H1 (cell line): ENCODE measurements around the gene FBXW5. TPM values are rescaled to one million over a fixed set of nuclear protein-coding genes. Genes with fewer than 3 reads are reported as not detected.

Experiments used
- CTCF ChIA-PET: fragments of 300-600 bp; sonication (Branson Sonifier 250); formaldehyde crosslinking; loops from one replicate; lab custom pipeline; 2021; ENCODE audit not compliant: partially characterized antibody; lab: Charles Lee
- POLR2A ChIA-PET: fragments of 300-600 bp; sonication (Branson Sonifier 250); formaldehyde crosslinking; loops from one replicate; lab custom pipeline; 2021; ENCODE audit warnings: inconsistent platforms; ENCODE audit not compliant: partially characterized antibody; lab: Charles Lee
- DNase-seq, 2 experiments: peaks; one replicate each; pipeline versions ENCODE4 v3.0.0 to v3.0.0-alpha.2; 2010 to 2022; ENCODE audit warnings: low spot score in 2 of 2, low read depth in 1 of 2, mixed read lengths in 1 of 2
- FAIRE-seq: peaks from 2 replicates; lab custom pipeline; 2011; peaks lifted over from hg19 to GRCh38; lab: Jason Lieb, UNC
- H2AFZ ChIP-seq: 2 replicates; pipeline ENCODE4 v1.8.1; 2012; ENCODE audit warnings: low read length, inconsistent platforms
- H2AK5ac ChIP-seq: 2 replicates; pipeline ENCODE4 v1.6.1; 2013; ENCODE audit warnings: low read depth, low read length
- H2BK120ac ChIP-seq: replicated peaks from 2 replicates; pipeline ENCODE3; 2013; ENCODE audit warnings: low read depth, low read length, inconsistent platforms
- H2BK12ac ChIP-seq: 2 replicates; pipeline ENCODE4 v1.6.1; 2013; ENCODE audit warnings: low read depth, low read length
- H2BK15ac ChIP-seq: 2 replicates; pipeline ENCODE4 v1.6.1; 2013; ENCODE audit warnings: low read length
- H2BK20ac ChIP-seq: 2 replicates; pipeline ENCODE4 v1.6.1; 2013; ENCODE audit warnings: low read length
- H2BK5ac ChIP-seq: 2 replicates; pipeline ENCODE4 v1.6.1; 2013; ENCODE audit warnings: low read depth, low read length
- H3K14ac ChIP-seq: 2 replicates; pipeline ENCODE4 v1.6.1; 2013; ENCODE audit warnings: inconsistent platforms; ENCODE audit not compliant: insufficient read length
- H3K18ac ChIP-seq: 2 replicates; pipeline ENCODE4 v1.6.1; 2013; ENCODE audit warnings: low read length; ENCODE audit errors: extremely low read depth
- H3K23ac ChIP-seq: 2 replicates; pipeline ENCODE4 v1.6.1; 2013; ENCODE audit warnings: inconsistent platforms; ENCODE audit not compliant: insufficient read length
- H3K23me2 ChIP-seq: 2 replicates; pipeline ENCODE4 v1.6.1; 2013; ENCODE audit warnings: low read depth, low read length
- H3K27ac ChIP-seq: 2 replicates; pipeline ENCODE4 v1.6.1; 2011; ENCODE audit warnings: low read depth, low read length, inconsistent platforms
- H3K27me3 ChIP-seq, 4 experiments: replicated peaks in 1 of 4; 1 replicate in 1 of 4; 2 replicates in 3 of 4; pipeline versions ENCODE4 v1.6.1 to v1.8.1; 2011 to 2013; ENCODE audit warnings: low read length in 3 of 4, mild to moderate bottlenecking in 3 of 4, inconsistent platforms in 2 of 4, mixed read lengths in 2 of 4, moderate library complexity in 1 of 4; ENCODE audit not compliant: control insufficient read depth in 3 of 4, insufficient read depth in 3 of 4; ENCODE audit errors: extremely low read depth in 1 of 4
- H3K36me3 ChIP-seq, 4 experiments: 2 replicates each; pipeline versions ENCODE4 v1.6.1 to v1.8.1; 2011 to 2013; ENCODE audit warnings: mild to moderate bottlenecking in 4 of 4, low read length in 3 of 4, moderate library complexity in 2 of 4, control low read depth in 1 of 4, inconsistent platforms in 1 of 4; ENCODE audit not compliant: insufficient read depth in 4 of 4, control insufficient read depth in 2 of 4
- H3K4ac ChIP-seq: replicated peaks from 2 replicates; pipeline ENCODE3; 2013; ENCODE audit warnings: low read length, low read depth, mixed read lengths, inconsistent platforms; ENCODE audit not compliant: insufficient read length
- H3K4me1 ChIP-seq, 4 experiments: replicated peaks in 1 of 4; 1 replicate in 1 of 4; 2 replicates in 3 of 4; pipeline versions ENCODE4 v1.6.1 to v1.8.1; 2011 to 2013; ENCODE audit warnings: low read length in 3 of 4, inconsistent platforms in 2 of 4, mixed read lengths in 1 of 4; ENCODE audit not compliant: insufficient read depth in 4 of 4, control insufficient read depth in 3 of 4
- H3K4me2 ChIP-seq, 2 experiments: 2 replicates each; pipeline versions ENCODE4 v1.6.1 to v1.8.1; 2011 to 2013; ENCODE audit warnings: low read depth in 2 of 2, low read length in 2 of 2, control low read depth in 1 of 2, inconsistent platforms in 1 of 2, mild to moderate bottlenecking in 1 of 2; ENCODE audit not compliant: insufficient read depth in 1 of 2
- H3K4me3 ChIP-seq, 4 experiments: fragments of 200-600, 300-600 bp in 1 of 4; sonication (generic), shearing (Covaris generic), sonication (Bioruptor Twin) in 1 of 4; 2 replicates each; pipeline versions ENCODE4 v1.5.1 to v1.8.1; 2011 to 2016; ENCODE audit warnings: low read length in 4 of 4, low read depth in 3 of 4, control low read depth in 2 of 4, inconsistent platforms in 2 of 4, mild to moderate bottlenecking in 2 of 4, mixed read lengths in 1 of 4, moderate library complexity in 1 of 4; ENCODE audit not compliant: insufficient read depth in 2 of 4; ENCODE audit errors: extremely low read depth in 1 of 4
- H3K56ac ChIP-seq: replicated peaks from 2 replicates; pipeline ENCODE3; 2013; ENCODE audit warnings: low read depth, mild to moderate bottlenecking, mixed read lengths, low read length, inconsistent platforms; ENCODE audit not compliant: insufficient read length
- H3K79me1 ChIP-seq: 2 replicates; pipeline ENCODE4 v1.6.1; 2013; ENCODE audit warnings: low read depth, low read length, control low read depth
- H3K79me2 ChIP-seq, 2 experiments: 2 replicates each; pipeline versions ENCODE4 v1.6.1 to v1.8.1; 2012 to 2013; ENCODE audit warnings: low read length in 2 of 2, mild to moderate bottlenecking in 2 of 2, inconsistent platforms in 1 of 2; ENCODE audit not compliant: insufficient read depth in 2 of 2, control insufficient read depth in 1 of 2
- H3K9ac ChIP-seq, 4 experiments: replicated peaks in 1 of 4; 1 replicate in 1 of 4; 2 replicates in 3 of 4; pipeline versions ENCODE4 v1.6.1 to v1.8.1; 2011 to 2013; ENCODE audit warnings: low read depth in 3 of 4, low read length in 3 of 4, control low read depth in 2 of 4, mild to moderate bottlenecking in 2 of 4, moderate library complexity in 2 of 4, inconsistent platforms in 1 of 4; ENCODE audit errors: extremely low read depth in 1 of 4
- H3K9me3 ChIP-seq, 2 experiments: 2 replicates each; pipeline versions ENCODE4 v1.6.1 to v1.8.1; 2012 to 2013; ENCODE audit warnings: mild to moderate bottlenecking in 2 of 2, moderate library complexity in 2 of 2, control low read depth in 1 of 2, inconsistent platforms in 1 of 2, low read depth in 1 of 2, low read length in 1 of 2, mixed read lengths in 1 of 2; ENCODE audit not compliant: insufficient read depth in 2 of 2
- H4K20me1 ChIP-seq, 2 experiments: replicated peaks in 1 of 2; 2 replicates each; pipeline versions ENCODE3 to v1.8.1; 2011 to 2013; ENCODE audit warnings: inconsistent platforms in 2 of 2, low read length in 2 of 2, mild to moderate bottlenecking in 1 of 2; ENCODE audit not compliant: insufficient read depth in 2 of 2, control insufficient read depth in 1 of 2
- H4K5ac ChIP-seq: 2 replicates; pipeline ENCODE4 v1.6.1; 2013; ENCODE audit warnings: low read length, low read depth, mixed read lengths, inconsistent platforms; ENCODE audit not compliant: insufficient read length
- H4K8ac ChIP-seq: 2 replicates; pipeline ENCODE4 v1.8.0; 2013; ENCODE audit warnings: mild to moderate bottlenecking, moderate library complexity, low read length, inconsistent platforms; ENCODE audit not compliant: insufficient read depth; ENCODE audit errors: extremely low read depth
- H4K91ac ChIP-seq: replicated peaks from 2 replicates; pipeline ENCODE3; 2013; ENCODE audit warnings: low read length, mixed read lengths, inconsistent platforms; ENCODE audit not compliant: insufficient read length
- CHD1 ChIP-seq: IDR thresholded peaks from 2 replicates; pipeline ENCODE4 v1.6.1; 2012; ENCODE audit warnings: low read depth, low read length, improper control_type of control experiment
- HDAC2 ChIP-seq, 2 experiments: fragments of 300-600 bp in 1 of 2; sonication (generic) in 1 of 2; IDR thresholded peaks; 2 replicates each; pipeline ENCODE4 v1.6.1; 2011 to 2012; ENCODE audit warnings: low read depth in 2 of 2, low read length in 2 of 2, mild to moderate bottlenecking in 2 of 2, moderate library complexity in 2 of 2, borderline replicate concordance in 1 of 2, inconsistent platforms in 1 of 2
- SIN3A ChIP-seq, 2 experiments: IDR thresholded peaks in 1 of 2; conservative IDR thresholded peaks in 1 of 2; 2 replicates each; pipeline ENCODE4 v1.6.1; 2011 to 2012; ENCODE audit warnings: low read length in 2 of 2, improper control_type of control experiment in 1 of 2, low read depth in 1 of 2, mild to moderate bottlenecking in 1 of 2
- SP2 ChIP-seq: IDR thresholded peaks from 2 replicates; pipeline ENCODE4 v1.6.1; 2012; ENCODE audit warnings: mild to moderate bottlenecking, low read length, inconsistent platforms
- WGBS, 2 experiments: shearing (Covaris generic) in 1 of 2; methylation state at CpG; one replicate each; pipeline versions ENCODE4 v1.1.6 to v1.1.7; 2013 to 2015; ENCODE audit warnings: low lambda C conversion rate in 2 of 2, mixed read lengths in 2 of 2, inconsistent platforms in 1 of 2, low coverage in 1 of 2, missing lambda C conversion rate in 1 of 2; ENCODE audit not compliant: insufficient replicate concordance in 2 of 2, insufficient coverage in 1 of 2, insufficient read length in 1 of 2; ENCODE audit errors: extremely low coverage in 1 of 2, missing lambda C conversion rate in 1 of 2; 5-methylcytosine and 5-hydroxymethylcytosine counted together
- polyA plus RNA-seq, 7 experiments: library from polyadenylated mRNA; depleted of rRNA in 3 of 7; stranded (reverse) in 5 of 7; unstranded in 2 of 7; fragments of >200 nt in 5 of 7; fragments of 200-250 nt in 2 of 7; gene quantifications; 1 replicate in 5 of 7; 2 replicates in 1 of 7; 4 replicates in 1 of 7; pipeline versions ENCODE4 v1.2.1 to v1.2.3, GENCODE V29; 2011 to 2013; ENCODE audit warnings: missing spikeins in 2 of 7, mixed read lengths in 2 of 7
- total RNA-seq: library from RNA; stranded (reverse); fragmentation: NEBNext Ultra II Directional; extraction: Animal tissue kit (Norgen Biotek cat#: 25700); gene quantifications from 2 replicates; pipeline ENCODE4 v1.2.1, GENCODE V29; 2021

Gene FBXW5
- total and polyA plus RNA-seq, 2 of the 8 experiments (the other 6 are each of a cell fraction or from before 2014, with no cell fraction given) = 49.0 to 71.0 TPM

- ChIA-PET POLR2A (interaction anchor here (1.2 to 2.1 kb wide), 4 partner anchors 17 to 125 kb away, joined by 3 to 9 read pairs (median 4); no protein-coding TSS in a partner anchor), CTCF (interaction anchor here (0.6 to 2.1 kb wide), 6 partner anchors 12 to 125 kb away, joined by 3 to 7 read pairs (median 3); partner anchors contain the start of gene AJM1)
- Histone ChIP-seq H4K91ac (no peak overlapping the region), H3K23ac (no peak overlapping the region), H3K4me1 (peaks cover 0 to 18% (median 11%) of the 10 kb centered on the region in 4 experiments; a peak in 5 of 7 replicates), H4K5ac (no peak overlapping the region), H3K14ac (no peak overlapping the region), H2AFZ (no peak overlapping the region), H2BK20ac (no peak overlapping the region), H2AK5ac (no peak overlapping the region), H3K9me3 (no peaks in the 10 kb centered on the region), H2BK15ac (no peak overlapping the region), H3K56ac (peak overlapping the region; percentile 59), H3K23me2 (peaks cover 5% of the 10 kb centered on the region; the same call in 1 of the 2 replicates), H3K27me3 (no peaks in the 10 kb centered on the region), H3K4ac (peak overlapping the region; percentile 53), H3K18ac (peak overlapping the region; percentile 19; the same call in 1 of the 2 replicates), H3K4me3 (peak overlapping the region; percentile 68 to 95 (median 72)), H3K36me3 (peaks cover 12 to 34% (median 16%) of the 10 kb centered on the region in 4 experiments; a peak in 7 of 8 replicates), H3K79me1 (no peaks in the 10 kb centered on the region), H4K8ac (peak overlapping the region; percentile 45; the same call in 1 of the 2 replicates), H3K9ac (peak overlapping the region in 3 of 4 experiments; percentile 42 to 63 (median 60); a peak in 5 of 7 replicates), H4K20me1 (peaks cover 5 to 24% of the 10 kb centered on the region in 2 experiments), H3K4me2 (peak overlapping the region; percentile 64 to 66), H2BK120ac (no peak overlapping the region), H2BK5ac (no peak overlapping the region; the same call in 1 of the 2 replicates), H2BK12ac (no peak overlapping the region; the same call in 1 of the 2 replicates), H3K79me2 (peaks cover 0 to 3% of the 10 kb centered on the region in 2 experiments; a peak in 1 of 4 replicates), H3K27ac (no peak overlapping the region)
- WGBS, 2 experiments = 39% methylated on average over 47 of the region's 61 CpGs; no CpG with 5 or more reads in 1 of the 2 experiments
- TF ChIP-seq SP2 = no peak
- 0 out of 4 replicates have a peak, but pooled peaks of 1 of the 2 experiments have one; percentile 71 for TF ChIP-seq HDAC2 (IDR thresholded peaks at IDR 0.05; ENCODE audit: borderline replicate concordance in 1 of 2, low read depth in 2 of 2, low read length in 2 of 2)
- peak; percentile 32 to 68; a peak in 1 of 4 replicates for TF ChIP-seq SIN3A (conservative IDR thresholded peaks at IDR 0.05 in 1 of 2, IDR thresholded peaks at IDR 0.05 in 1 of 2; ENCODE audit: low read depth in 1 of 2, low read length in 2 of 2)
- TF ChIP-seq CHD1 = no peak
- no peak for FAIRE-seq
- peak in 1 of 2 experiments; percentile 71 for DNase-seq
Observed at GRCh38 chr9:136943291-136944211, 987 bp downstream of the FBXW5 start.
